ENCODE data around the gene MNX1. TPM values are rescaled to one million over a fixed set of nuclear protein-coding genes. Genes with fewer than 3 reads are reported as not detected.

Gene MNX1
- total and polyA plus RNA-seq, 9 donors: not detected

DNA sequence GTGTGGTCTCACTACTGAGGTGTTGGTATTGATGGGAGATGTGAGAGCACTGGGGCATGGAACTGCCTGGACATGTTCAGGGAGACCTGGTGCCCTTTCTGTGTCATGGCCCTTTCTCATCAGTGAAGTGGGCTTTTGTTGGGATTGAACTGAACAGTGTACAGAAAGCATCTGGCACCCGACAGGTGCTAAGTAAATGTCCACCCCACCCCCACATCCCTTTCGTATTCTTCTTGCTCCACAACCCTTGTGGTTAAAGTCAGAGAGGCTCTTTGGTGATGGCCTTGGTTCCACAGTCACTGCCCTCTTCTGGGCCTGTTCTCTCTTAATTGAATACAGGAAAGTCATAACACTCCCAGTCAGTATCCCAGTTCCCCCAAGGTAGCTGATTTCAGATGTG lies 55.5 kb downstream of the MNX1 start:
- no peak for DNase-seq
- no peak overlapping the region for H3K27ac ChIP-seq
- TF ChIP-seq POLR2A (IDR thresholded peaks at IDR 0.05) (no peak), EP300 (IDR thresholded peaks at IDR 0.05) (no peak)
- TF ChIP-seq, protein P1, sequence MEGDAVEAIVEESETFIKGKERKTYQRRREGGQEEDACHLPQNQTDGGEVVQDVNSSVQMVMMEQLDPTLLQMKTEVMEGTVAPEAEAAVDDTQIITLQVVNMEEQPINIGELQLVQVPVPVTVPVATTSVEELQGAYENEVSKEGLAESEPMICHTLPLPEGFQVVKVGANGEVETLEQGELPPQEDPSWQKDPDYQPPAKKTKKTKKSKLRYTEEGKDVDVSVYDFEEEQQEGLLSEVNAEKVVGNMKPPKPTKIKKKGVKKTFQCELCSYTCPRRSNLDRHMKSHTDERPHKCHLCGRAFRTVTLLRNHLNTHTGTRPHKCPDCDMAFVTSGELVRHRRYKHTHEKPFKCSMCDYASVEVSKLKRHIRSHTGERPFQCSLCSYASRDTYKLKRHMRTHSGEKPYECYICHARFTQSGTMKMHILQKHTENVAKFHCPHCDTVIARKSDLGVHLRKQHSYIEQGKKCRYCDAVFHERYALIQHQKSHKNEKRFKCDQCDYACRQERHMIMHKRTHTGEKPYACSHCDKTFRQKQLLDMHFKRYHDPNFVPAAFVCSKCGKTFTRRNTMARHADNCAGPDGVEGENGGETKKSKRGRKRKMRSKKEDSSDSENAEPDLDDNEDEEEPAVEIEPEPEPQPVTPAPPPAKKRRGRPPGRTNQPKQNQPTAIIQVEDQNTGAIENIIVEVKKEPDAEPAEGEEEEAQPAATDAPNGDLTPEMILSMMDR (IDR thresholded peaks at IDR 0.05): no peak
- H3K9me3 ChIP-seq: no peaks in the 10 kb centered on the region
- no peaks in the 10 kb centered on the region for H3K27me3 ChIP-seq
- no peak overlapping the region for H3K4me3 ChIP-seq
- no peaks in the 10 kb centered on the region for H3K36me3 ChIP-seq
- peaks cover 5% of the 10 kb centered on the region for H3K4me1 ChIP-seq (ENCODE audit: insufficient read depth)
- WGBS, 3 donors: 79 to 88% (median 80%) methylated on average over 2 of the region's 2 CpGs
- intact Hi-C loops (cut with DNase I): no loop called here

Other genes starting within 250 kb of the MNX1 start
- gene LMBR1, start 117.5 kb downstream of the MNX1 start, total RNA-seq: 10 to 100 TPM; 46.9 to 77.1 (median 63.5) TPM
- 10 to 100 TPM; 20.0 to 50.7 TPM for gene LMBR1, start 117.5 kb downstream of the MNX1 start, polyA plus RNA-seq
- 10 to 100 TPM; 12.6 to 26.5 (median 15.6) TPM for gene NOM1, start 61.0 kb downstream of the MNX1 start, total RNA-seq
- gene NOM1, start 61.0 kb downstream of the MNX1 start, polyA plus RNA-seq: 10 to 100 TPM in 1 of 2 donors, 1 to 10 TPM in 1; 7.7 to 12.7 TPM
- gene UBE3C, start 128.3 kb upstream of the MNX1 start, total RNA-seq: 10 to 100 TPM; 41.9 to 62.7 (median 47.5) TPM
- 10 to 100 TPM; 21.5 to 40.3 TPM for gene UBE3C, start 128.3 kb upstream of the MNX1 start, polyA plus RNA-seq